HUES48 (cell line): ENCODE results near the gene ZNRF4.
A peak's percentile ranks its signal among the peaks of the same experiment; 100 is the strongest.
"Not testable (repeated sequence)": the region's sequence is repeated elsewhere in the genome, so short reads cannot be mapped to it uniquely, and the experiment has no call there.

Experiments
- H3K27ac ChIP-seq: one replicate; pipeline ENCODE4 v1.7.0; 2013; ENCODE audit warnings: low read depth, low read length, inconsistent platforms
- H3K27me3 ChIP-seq: 2 replicates; pipeline ENCODE4 v1.6.1; 2013; ENCODE audit warnings: mild to moderate bottlenecking, low read length; ENCODE audit not compliant: control insufficient read depth, insufficient read depth
- H3K36me3 ChIP-seq: 2 replicates; pipeline ENCODE4 v1.6.1; 2013; ENCODE audit warnings: low read length; ENCODE audit not compliant: control insufficient read depth, insufficient read depth
- H3K4me1 ChIP-seq: 2 replicates; pipeline ENCODE4 v1.6.1; 2013; ENCODE audit warnings: mild to moderate bottlenecking, low read length; ENCODE audit not compliant: control insufficient read depth, insufficient read depth
- H3K4me3 ChIP-seq: 2 replicates; pipeline ENCODE4 v1.5.1; 2013; ENCODE audit warnings: mild to moderate bottlenecking, low read depth, low read length
- H3K9ac ChIP-seq: 2 replicates; pipeline ENCODE4 v1.6.1; 2013; ENCODE audit warnings: mild to moderate bottlenecking, low read depth, low read length, moderate library complexity
- H3K9me3 ChIP-seq: 2 replicates; pipeline ENCODE4 v1.6.1; 2013; ENCODE audit warnings: low read length; ENCODE audit not compliant: control insufficient read depth, insufficient read depth

Gene ZNRF4

GRCh38 chr19:5425260-5425659 is 30.0 kb upstream of the ZNRF4 start:
- Histone ChIP-seq H3K27ac (no peak overlapping the region), H3K36me3 (no peaks in the 10 kb centered on the region), H3K4me3 (no peak overlapping the region), H3K4me1 (0 out of 2 replicates have a peak, but pooled peaks cover 9% of the 10 kb centered on the region), H3K9me3 (no peaks in the 10 kb centered on the region), H3K27me3 (no peaks in the 10 kb centered on the region), H3K9ac (no peak overlapping the region)

GRCh38 chr19:5430237-5430636 is 25.0 kb upstream of the ZNRF4 start:
- Histone ChIP-seq H3K9ac (no peak overlapping the region), H3K27ac (no peak overlapping the region), H3K9me3 (no peaks in the 10 kb centered on the region), H3K36me3 (no peaks in the 10 kb centered on the region), H3K4me1 (no peaks in the 10 kb centered on the region), H3K27me3 (no peaks in the 10 kb centered on the region; the same call in 1 of the 2 replicates), H3K4me3 (no peak overlapping the region)

GRCh38 chr19:5432687-5433086 is 22.5 kb upstream of the ZNRF4 start:
- H3K27me3 ChIP-seq, result peaks cover 2% of the 10 kb centered on the region
- H3K9me3 ChIP-seq, result no peaks in the 10 kb centered on the region
- H3K4me3 ChIP-seq, result no peak overlapping the region
- H3K27ac ChIP-seq, result no peak overlapping the region
- H3K4me1 ChIP-seq, result no peaks in the 10 kb centered on the region
- H3K36me3 ChIP-seq, result no peaks in the 10 kb centered on the region
- H3K9ac ChIP-seq, result no peak overlapping the region

GRCh38 chr19:5434351-5434917 is 20.8 kb upstream of the ZNRF4 start:
- Histone ChIP-seq H3K4me3 (no peak overlapping the region), H3K9ac (no peak overlapping the region)

GRCh38 chr19:5434970-5435641 is 20.1 kb upstream of the ZNRF4 start:
- Histone ChIP-seq H3K9me3 (no peaks in the 10 kb centered on the region), H3K27ac (peak overlapping the region; percentile 59), H3K36me3 (no peaks in the 10 kb centered on the region), H3K4me3 (no peak overlapping the region), H3K27me3 (peaks cover 4% of the 10 kb centered on the region), H3K9ac (no peak overlapping the region), H3K4me1 (no peaks in the 10 kb centered on the region)

More at GRCh38 chr19:5434351-5434917, 20.8 kb upstream of the ZNRF4 start:
- no peaks in the 10 kb centered on the region for H3K4me1 ChIP-seq
- H3K27ac ChIP-seq, result peak overlapping the region; percentile 59
- peaks cover 4% of the 10 kb centered on the region for H3K27me3 ChIP-seq
- H3K36me3 ChIP-seq, result no peaks in the 10 kb centered on the region
- no peaks in the 10 kb centered on the region for H3K9me3 ChIP-seq

GRCh38 chr19:5435642-5436017 is 19.6 kb upstream of the ZNRF4 start:
- Histone ChIP-seq H3K9ac (no peak overlapping the region), H3K27ac (peak overlapping the region; percentile 54)

GRCh38 chr19:5436106-5436947 is 18.9 kb upstream of the ZNRF4 start:
- no peak overlapping the region for H3K27ac ChIP-seq
- H3K4me1 ChIP-seq, result no peaks in the 10 kb centered on the region
- peaks cover 4% of the 10 kb centered on the region for H3K27me3 ChIP-seq
- no peaks in the 10 kb centered on the region for H3K36me3 ChIP-seq
- H3K9me3 ChIP-seq, result no peaks in the 10 kb centered on the region
- no peak overlapping the region for H3K9ac ChIP-seq
- H3K4me3 ChIP-seq, result peak overlapping the region; percentile 56

More at GRCh38 chr19:5435642-5436017, 19.6 kb upstream of the ZNRF4 start:
- H3K36me3 ChIP-seq, result no peaks in the 10 kb centered on the region
- H3K27me3 ChIP-seq, result peaks cover 4% of the 10 kb centered on the region
- no peaks in the 10 kb centered on the region for H3K9me3 ChIP-seq
- H3K4me1 ChIP-seq, result no peaks in the 10 kb centered on the region
- peak overlapping the region; percentile 56; the same call in 1 of the 2 replicates for H3K4me3 ChIP-seq

GRCh38 chr19:5436948-5437306 is 18.3 kb upstream of the ZNRF4 start:
- Histone ChIP-seq H3K27me3 (peaks cover 4% of the 10 kb centered on the region), H3K36me3 (no peaks in the 10 kb centered on the region), H3K9me3 (no peaks in the 10 kb centered on the region), H3K27ac (no peak overlapping the region), H3K9ac (no peak overlapping the region), H3K4me3 (peak overlapping the region; percentile 56), H3K4me1 (no peaks in the 10 kb centered on the region)

- H3K27me3 ChIP-seq, H3K36me3 ChIP-seq, H3K9me3 ChIP-seq, H3K4me3 ChIP-seq, H3K27ac ChIP-seq, H3K9ac ChIP-seq, H3K4me1 ChIP-seq: not testable (repeated sequence)
Measured at GRCh38 chr19:5438756-5439155, 16.5 kb upstream of the ZNRF4 start.

GRCh38 chr19:5439452-5439851 is 15.8 kb upstream of the ZNRF4 start:
- peaks cover 4% of the 10 kb centered on the region for H3K27me3 ChIP-seq
- no peak overlapping the region for H3K4me3 ChIP-seq
- no peaks in the 10 kb centered on the region for H3K4me1 ChIP-seq
- no peak overlapping the region for H3K27ac ChIP-seq
- no peaks in the 10 kb centered on the region for H3K36me3 ChIP-seq
- H3K9me3 ChIP-seq, result no peaks in the 10 kb centered on the region
- no peak overlapping the region for H3K9ac ChIP-seq

- Histone ChIP-seq H3K27me3 (peaks cover 4% of the 10 kb centered on the region), H3K9me3 (no peaks in the 10 kb centered on the region), H3K27ac (no peak overlapping the region), H3K9ac (no peak overlapping the region), H3K4me3 (no peak overlapping the region), H3K36me3 (no peaks in the 10 kb centered on the region), H3K4me1 (no peaks in the 10 kb centered on the region)
Measured at GRCh38 chr19:5440299-5440698, 14.9 kb upstream of the ZNRF4 start.
